ENCODE measurements around the gene ANAPC2.

Gene ANAPC2

DNA sequence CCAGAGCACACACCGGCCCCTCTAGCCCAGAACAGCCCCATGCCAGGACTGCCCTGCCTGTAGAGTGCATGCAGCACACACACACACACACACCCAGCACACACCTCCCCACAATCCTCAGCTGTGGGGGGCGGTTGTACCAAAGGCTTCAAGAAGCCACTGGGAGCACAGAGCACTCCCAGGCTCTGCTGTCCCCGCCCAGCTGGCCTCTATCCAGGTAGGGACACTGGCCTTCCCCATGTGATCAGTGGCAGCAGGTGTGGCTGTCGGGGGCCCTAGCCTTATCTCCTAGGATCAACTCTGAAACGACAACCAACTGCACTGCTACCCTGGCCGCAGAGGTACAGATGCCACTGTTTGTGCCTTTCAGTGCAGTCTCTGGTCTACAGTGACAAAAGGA lies 2.0 kb downstream of the ANAPC2 start:
- Histone ChIP-seq H4K5ac (ENCODE audit: low read length) (no peak overlapping the region), H3K36me3 (ENCODE audit: control insufficient read depth, insufficient read depth, low read length) (no peaks in the 10 kb centered on the region), H3K4ac (ENCODE audit: low read depth, low read length) (no peak overlapping the region), H3K4me3 (ENCODE audit: low read length) (no peak overlapping the region), H3K56ac (ENCODE audit: low read length) (no peak overlapping the region), H2BK120ac (ENCODE audit: low read depth, low read length) (no peak overlapping the region), H3K4me2 (ENCODE audit: low read length) (no peak overlapping the region), H2AK5ac (ENCODE audit: low read length) (no peak overlapping the region), H3K9ac (ENCODE audit: low read length) (no peak overlapping the region), H2BK5ac (ENCODE audit: low read length) (no peak overlapping the region), H3K27me3 (ENCODE audit: insufficient read depth, low read length, poor library complexity) (no peaks in the 10 kb centered on the region), H2BK15ac (replicated peaks; ENCODE audit: low read depth) (no peak overlapping the region), H3K79me2 (ENCODE audit: control insufficient read depth, insufficient read depth, low read length) (peaks cover 16% of the 10 kb centered on the region), H3K79me1 (ENCODE audit: low read length) (peaks cover 19% of the 10 kb centered on the region), H3K4me1 (ENCODE audit: control insufficient read depth, low read depth, low read length) (peaks cover 3% of the 10 kb centered on the region), H3K27ac (ENCODE audit: low read depth, low read length) (no peak overlapping the region), H4K8ac (ENCODE audit: low read depth, low read length) (no peak overlapping the region), H3K18ac (ENCODE audit: low read length) (no peak overlapping the region), H3K23ac (ENCODE audit: low read length) (no peak overlapping the region)
- DNase-seq, result no peak
- no CpG with 5 or more reads among the region's 6 CpGs for WGBS (ENCODE audit: extremely low coverage, insufficient coverage, low lambda C conversion rate)

DNA sequence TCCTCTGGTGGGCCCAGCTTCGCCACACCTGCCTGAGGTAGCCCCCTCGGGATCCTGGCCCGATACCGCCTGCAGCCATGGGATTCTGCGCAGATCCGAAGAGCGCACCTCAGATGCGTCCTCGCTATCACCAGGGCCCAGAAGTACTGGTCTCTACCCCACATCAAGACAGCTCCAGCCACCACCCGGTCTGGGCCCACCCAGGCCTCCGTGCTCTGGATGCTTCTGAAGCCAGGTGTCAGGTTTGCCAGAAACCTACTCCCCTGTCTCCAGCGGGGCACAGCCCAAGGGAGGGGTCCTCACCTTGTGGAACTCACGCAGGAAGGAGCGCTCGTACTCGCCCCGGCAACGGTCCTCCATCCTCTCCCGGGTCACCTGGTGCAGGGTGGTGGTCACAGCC lies 2.4 kb downstream of the ANAPC2 start:
- H3K79me1 ChIP-seq (ENCODE audit: low read length), result peaks cover 19% of the 10 kb centered on the region
- H2BK15ac ChIP-seq (replicated peaks; ENCODE audit: low read depth), result no peak overlapping the region
- H3K56ac ChIP-seq (ENCODE audit: low read length), result no peak overlapping the region
- peaks cover 16% of the 10 kb centered on the region for H3K79me2 ChIP-seq (ENCODE audit: control insufficient read depth, insufficient read depth, low read length)
- H3K27me3 ChIP-seq (ENCODE audit: insufficient read depth, low read length, poor library complexity), result no peaks in the 10 kb centered on the region
- no peaks in the 10 kb centered on the region for H3K36me3 ChIP-seq (ENCODE audit: control insufficient read depth, insufficient read depth, low read length)
- H3K9ac ChIP-seq (ENCODE audit: low read length), result no peak overlapping the region
- H4K8ac ChIP-seq (ENCODE audit: low read depth, low read length), result no peak overlapping the region
- H3K4me1 ChIP-seq (ENCODE audit: control insufficient read depth, low read depth, low read length), result peaks cover 3% of the 10 kb centered on the region
- H3K27ac ChIP-seq (ENCODE audit: low read depth, low read length), result no peak overlapping the region
- no peak overlapping the region for H3K18ac ChIP-seq (ENCODE audit: low read length)
- H3K4ac ChIP-seq (ENCODE audit: low read depth, low read length), result no peak overlapping the region
- H3K4me2 ChIP-seq (ENCODE audit: low read length), result no peak overlapping the region
- DNase-seq, result no peak
- H2AK5ac ChIP-seq (ENCODE audit: low read length), result no peak overlapping the region
- no CpG with 5 or more reads among the region's 19 CpGs for WGBS (ENCODE audit: extremely low coverage, insufficient coverage, low lambda C conversion rate)
- no peak overlapping the region for H3K4me3 ChIP-seq (ENCODE audit: low read length)
- H2BK120ac ChIP-seq (ENCODE audit: low read depth, low read length), result no peak overlapping the region
- H3K23ac ChIP-seq (ENCODE audit: low read length), result no peak overlapping the region
- no peak overlapping the region for H2BK5ac ChIP-seq (ENCODE audit: low read length)
- H4K5ac ChIP-seq (ENCODE audit: low read length), result no peak overlapping the region

GRCh38 chr9:137184881-137185660 lies 3.3 kb downstream of the ANAPC2 start:
- Histone ChIP-seq H3K9ac (ENCODE audit: low read length) (no peak overlapping the region), H4K5ac (ENCODE audit: low read length) (no peak overlapping the region), H3K79me2 (ENCODE audit: control insufficient read depth, insufficient read depth, low read length) (peaks cover 16% of the 10 kb centered on the region), H3K18ac (ENCODE audit: low read length) (no peak overlapping the region), H3K23ac (ENCODE audit: low read length) (no peak overlapping the region), H3K36me3 (ENCODE audit: control insufficient read depth, insufficient read depth, low read length) (no peaks in the 10 kb centered on the region), H3K4me1 (ENCODE audit: control insufficient read depth, low read depth, low read length) (peaks cover 3% of the 10 kb centered on the region), H3K4me2 (ENCODE audit: low read length) (no peak overlapping the region), H2BK120ac (ENCODE audit: low read depth, low read length) (no peak overlapping the region), H3K27me3 (ENCODE audit: insufficient read depth, low read length, poor library complexity) (no peaks in the 10 kb centered on the region), H3K79me1 (ENCODE audit: low read length) (peaks cover 19% of the 10 kb centered on the region), H3K4me3 (ENCODE audit: low read length) (no peak overlapping the region), H3K27ac (ENCODE audit: low read depth, low read length) (no peak overlapping the region), H2AK5ac (ENCODE audit: low read length) (no peak overlapping the region), H3K4ac (ENCODE audit: low read depth, low read length) (no peak overlapping the region), H4K8ac (ENCODE audit: low read depth, low read length) (no peak overlapping the region), H2BK15ac (replicated peaks; ENCODE audit: low read depth) (no peak overlapping the region), H2BK5ac (ENCODE audit: low read length) (no peak overlapping the region), H3K56ac (ENCODE audit: low read length) (no peak overlapping the region)
- WGBS (ENCODE audit: extremely low coverage, insufficient coverage, low lambda C conversion rate), result no CpG with 5 or more reads among the region's 48 CpGs
- DNase-seq, result no peak

DNA sequence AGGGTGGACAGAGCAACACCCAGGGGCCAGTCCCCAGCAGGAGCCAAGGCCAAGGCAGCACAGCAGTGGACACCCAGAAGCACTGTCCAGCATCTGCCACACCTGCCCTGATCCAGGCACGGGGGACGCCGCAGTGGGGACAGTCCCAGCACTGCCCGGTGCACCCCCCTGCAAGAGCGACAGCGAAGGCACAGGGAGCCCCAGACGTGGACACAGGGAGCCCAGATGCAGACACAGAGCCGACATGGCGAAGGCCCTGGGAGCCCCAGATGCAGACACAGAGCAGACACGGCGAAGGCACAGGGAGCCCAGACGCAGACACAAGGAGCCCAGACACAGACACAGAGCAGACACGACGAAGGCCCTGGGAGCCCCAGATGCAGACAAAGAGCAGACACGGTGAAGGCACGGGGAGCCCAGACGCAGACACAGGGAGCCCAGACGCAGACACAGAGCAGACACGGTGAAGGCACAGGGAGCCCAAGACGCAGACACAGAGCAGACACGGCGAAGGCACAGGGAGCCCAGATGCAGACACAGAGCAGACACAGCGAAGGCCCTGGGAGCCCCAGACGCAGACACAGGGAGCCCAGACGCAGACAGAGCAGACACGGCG lies 4.3 kb downstream of the ANAPC2 start:
- no peak for DNase-seq
- WGBS (ENCODE audit: extremely low coverage, insufficient coverage, low lambda C conversion rate), result no CpG with 5 or more reads among the region's 27 CpGs
- Histone ChIP-seq H3K23ac (ENCODE audit: low read length) (no peak overlapping the region), H3K27ac (ENCODE audit: low read depth, low read length) (no peak overlapping the region), H2BK5ac (ENCODE audit: low read length) (no peak overlapping the region), H3K4me3 (ENCODE audit: low read length) (no peak overlapping the region), H2AK5ac (ENCODE audit: low read length) (no peak overlapping the region), H3K4me2 (ENCODE audit: low read length) (no peak overlapping the region), H3K9ac (ENCODE audit: low read length) (no peak overlapping the region), H3K4ac (ENCODE audit: low read depth, low read length) (no peak overlapping the region), H3K18ac (ENCODE audit: low read length) (no peak overlapping the region), H2BK15ac (replicated peaks; ENCODE audit: low read depth) (no peak overlapping the region), H4K5ac (ENCODE audit: low read length) (no peak overlapping the region), H3K27me3 (ENCODE audit: insufficient read depth, low read length, poor library complexity) (no peaks in the 10 kb centered on the region), H3K56ac (ENCODE audit: low read length) (no peak overlapping the region), H3K79me1 (ENCODE audit: low read length) (peaks cover 10% of the 10 kb centered on the region), H4K8ac (ENCODE audit: low read depth, low read length) (no peak overlapping the region), H3K79me2 (ENCODE audit: control insufficient read depth, insufficient read depth, low read length) (peaks cover 12% of the 10 kb centered on the region), H2BK120ac (ENCODE audit: low read depth, low read length) (no peak overlapping the region), H3K36me3 (ENCODE audit: control insufficient read depth, insufficient read depth, low read length) (no peaks in the 10 kb centered on the region), H3K4me1 (ENCODE audit: control insufficient read depth, low read depth, low read length) (no peaks in the 10 kb centered on the region)

GRCh38 chr9:137182836-137183235 lies 5.5 kb downstream of the ANAPC2 start:
- no peak overlapping the region for H2BK120ac ChIP-seq (ENCODE audit: low read depth, low read length)
- no peak overlapping the region for H2BK15ac ChIP-seq (replicated peaks; ENCODE audit: low read depth)
- no peak overlapping the region for H3K9ac ChIP-seq (ENCODE audit: low read length)
- no CpG with 5 or more reads among the region's 17 CpGs for WGBS (ENCODE audit: extremely low coverage, insufficient coverage, low lambda C conversion rate)
- peaks cover 12% of the 10 kb centered on the region for H3K79me2 ChIP-seq (ENCODE audit: control insufficient read depth, insufficient read depth, low read length)
- H2AK5ac ChIP-seq (ENCODE audit: low read length), result no peak overlapping the region
- no peak overlapping the region for H3K4me2 ChIP-seq (ENCODE audit: low read length)
- peaks cover 9% of the 10 kb centered on the region for H3K79me1 ChIP-seq (ENCODE audit: low read length)
- no peak overlapping the region for H3K56ac ChIP-seq (ENCODE audit: low read length)
- H3K27ac ChIP-seq (ENCODE audit: low read depth, low read length), result no peak overlapping the region
- H3K4ac ChIP-seq (ENCODE audit: low read depth, low read length), result no peak overlapping the region
- no peak overlapping the region for H4K8ac ChIP-seq (ENCODE audit: low read depth, low read length)
- no peak overlapping the region for H4K5ac ChIP-seq (ENCODE audit: low read length)
- no peaks in the 10 kb centered on the region for H3K4me1 ChIP-seq (ENCODE audit: control insufficient read depth, low read depth, low read length)
- no peak overlapping the region for H3K4me3 ChIP-seq (ENCODE audit: low read length)
- H3K23ac ChIP-seq (ENCODE audit: low read length), result no peak overlapping the region
- H3K18ac ChIP-seq (ENCODE audit: low read length), result no peak overlapping the region
- no peak overlapping the region for H2BK5ac ChIP-seq (ENCODE audit: low read length)
- H3K27me3 ChIP-seq (ENCODE audit: insufficient read depth, low read length, poor library complexity), result no peaks in the 10 kb centered on the region
- DNase-seq, result no peak
- no peaks in the 10 kb centered on the region for H3K36me3 ChIP-seq (ENCODE audit: control insufficient read depth, insufficient read depth, low read length)
